ENCODE results near the gene SHROOM3. TPM values are rescaled to one million over a fixed set of nuclear protein-coding genes. Genes with fewer than 3 reads are reported as not detected.

The SHROOM3 gene
- total and polyA plus RNA-seq, 2 of the 13 experiments (the other 11 are each of a cell fraction or from before 2014, with no cell fraction given): 0.01 TPM; not detected in 1

DNA sequence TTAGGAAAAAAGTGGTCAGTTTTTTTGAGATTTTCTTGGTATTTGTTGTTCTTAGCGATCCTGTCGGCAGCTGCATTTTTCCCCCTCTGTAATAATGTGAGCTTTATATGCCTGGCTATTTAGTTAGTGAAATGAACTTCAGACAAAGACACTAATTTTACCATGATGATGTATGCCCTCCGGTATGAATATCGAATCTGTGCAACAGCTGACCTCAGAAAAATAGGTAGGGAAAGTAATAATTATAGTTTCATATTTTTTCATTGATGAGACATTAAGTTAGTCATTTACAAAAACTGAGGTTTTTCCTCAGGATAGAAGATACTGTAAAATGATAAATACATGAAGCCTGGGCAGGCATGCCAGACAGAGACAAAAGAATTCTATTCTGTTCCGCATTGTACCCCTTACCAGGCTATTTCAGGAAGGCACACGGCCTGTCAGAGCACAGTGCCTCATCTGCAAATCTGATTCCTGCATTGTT lies 155.8 kb downstream of the SHROOM3 start (continued):
- TF ChIP-seq, protein P1, sequence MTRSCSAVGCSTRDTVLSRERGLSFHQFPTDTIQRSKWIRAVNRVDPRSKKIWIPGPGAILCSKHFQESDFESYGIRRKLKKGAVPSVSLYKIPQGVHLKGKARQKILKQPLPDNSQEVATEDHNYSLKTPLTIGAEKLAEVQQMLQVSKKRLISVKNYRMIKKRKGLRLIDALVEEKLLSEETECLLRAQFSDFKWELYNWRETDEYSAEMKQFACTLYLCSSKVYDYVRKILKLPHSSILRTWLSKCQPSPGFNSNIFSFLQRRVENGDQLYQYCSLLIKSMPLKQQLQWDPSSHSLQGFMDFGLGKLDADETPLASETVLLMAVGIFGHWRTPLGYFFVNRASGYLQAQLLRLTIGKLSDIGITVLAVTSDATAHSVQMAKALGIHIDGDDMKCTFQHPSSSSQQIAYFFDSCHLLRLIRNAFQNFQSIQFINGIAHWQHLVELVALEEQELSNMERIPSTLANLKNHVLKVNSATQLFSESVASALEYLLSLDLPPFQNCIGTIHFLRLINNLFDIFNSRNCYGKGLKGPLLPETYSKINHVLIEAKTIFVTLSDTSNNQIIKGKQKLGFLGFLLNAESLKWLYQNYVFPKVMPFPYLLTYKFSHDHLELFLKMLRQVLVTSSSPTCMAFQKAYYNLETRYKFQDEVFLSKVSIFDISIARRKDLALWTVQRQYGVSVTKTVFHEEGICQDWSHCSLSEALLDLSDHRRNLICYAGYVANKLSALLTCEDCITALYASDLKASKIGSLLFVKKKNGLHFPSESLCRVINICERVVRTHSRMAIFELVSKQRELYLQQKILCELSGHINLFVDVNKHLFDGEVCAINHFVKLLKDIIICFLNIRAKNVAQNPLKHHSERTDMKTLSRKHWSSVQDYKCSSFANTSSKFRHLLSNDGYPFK (CRISPR knock-in tag; IDR thresholded peaks at IDR 0.05; ENCODE audit: borderline replicate concordance): no peak
- no peak for TF ChIP-seq NFE2L1 (CRISPR knock-in tag; IDR thresholded peaks at IDR 0.05; ENCODE audit: borderline replicate concordance)
- no peak for TF ChIP-seq PAX8 (CRISPR knock-in tag; IDR thresholded peaks at IDR 0.05; ENCODE audit: borderline replicate concordance)
- TF ChIP-seq CCDC6 (CRISPR knock-in tag; IDR thresholded peaks at IDR 0.05): no peak
- TF ChIP-seq RFXAP (CRISPR knock-in tag; IDR thresholded peaks at IDR 0.05; ENCODE audit: borderline replicate concordance): no peak
- TF ChIP-seq ZNF33A (CRISPR knock-in tag; IDR thresholded peaks at IDR 0.05; ENCODE audit: borderline replicate concordance): no peak

DNA sequence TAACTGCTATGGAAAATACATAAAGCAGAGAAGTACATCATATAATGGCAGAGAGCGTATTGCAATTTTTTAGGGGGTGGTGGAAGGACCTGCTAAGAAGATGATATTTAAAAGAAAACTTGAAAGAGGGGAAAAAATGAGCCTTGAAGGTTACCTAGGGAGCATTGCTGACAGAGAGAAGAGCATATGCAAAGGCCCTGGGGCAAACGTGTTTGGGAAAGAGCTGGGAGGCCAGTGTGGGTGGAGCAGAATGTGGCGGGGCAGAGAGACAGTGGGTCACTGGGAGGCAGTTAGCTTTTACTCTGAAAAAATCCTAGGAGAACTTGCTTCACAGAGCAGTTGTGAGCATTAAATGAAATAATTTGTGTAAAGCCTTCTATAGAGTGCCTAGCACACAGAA lies 157.0 kb downstream of the SHROOM3 start:
- Histone ChIP-seq H3K4me2 (ENCODE audit: low read depth, low read length) (no peak overlapping the region), H3K9me3 (ENCODE audit: low read length) (no peaks in the 10 kb centered on the region), H3K4me3 (replicated peaks in 1 of 3; ENCODE audit: insufficient read depth in 1 of 3, low read depth in 2 of 3, low read length in 3 of 3) (no peak overlapping the region), H3K27me3 (ENCODE audit: control insufficient read depth in 1 of 2, insufficient read depth in 2 of 2, low read length in 2 of 2) (peaks cover 0 to 17% of the 10 kb centered on the region in 2 experiments; a peak in 3 of 5 replicates), H3K27ac (ENCODE audit: extremely low read length, insufficient read depth, low read length) (no peak overlapping the region), H2AFZ (ENCODE audit: low read length) (no peak overlapping the region), H4K20me1 (ENCODE audit: insufficient read depth, low read length) (no peaks in the 10 kb centered on the region), H3K79me2 (ENCODE audit: insufficient read depth, low read length) (no peaks in the 10 kb centered on the region), H3K9ac (ENCODE audit: insufficient read depth, low read depth, low read length) (no peak overlapping the region), H3K36me3 (replicated peaks in 1 of 2; ENCODE audit: control insufficient read depth in 1 of 2, insufficient read depth in 2 of 2, low read length in 2 of 2) (no peaks in the 10 kb centered on the region), H3K4me1 (ENCODE audit: insufficient read depth, low read length) (peaks cover 6% of the 10 kb centered on the region)
- 25% methylated on average over 2 of the region's 3 CpGs for WGBS (ENCODE audit: low lambda C conversion rate)
- POLR2A ChIA-PET: no interaction called here
- DNase-seq (ENCODE audit: low spot score) (no peak), ATAC-seq (no peak), FAIRE-seq (no peak)
- BruUV-seq (replicated peaks): no TSS peak
- TF ChIP-seq ZNF841 (CRISPR knock-in tag; IDR thresholded peaks at IDR 0.05; ENCODE audit: borderline replicate concordance) (no peak), ZNF230 (CRISPR knock-in tag; IDR thresholded peaks at IDR 0.05) (no peak), ZNF446 (CRISPR knock-in tag; IDR thresholded peaks at IDR 0.05) (no peak), MAFG (CRISPR knock-in tag; IDR thresholded peaks at IDR 0.05) (no peak)
- intact Hi-C loops (cut with micrococcal nuclease; ENCODE audit: unreplicated experiment): loop anchor here (2.0 kb wide), 1 partner anchor 21 kb away; no protein-coding TSS in a partner anchor
- in situ Hi-C loops (cut with HindIII; ENCODE audit: extremely low pct_ligation_motif_present, low pct_unique_long_range_greater_than_20kb): no loop called here
- CTCF ChIA-PET (ENCODE audit: low intra/inter-chr PET ratio, low total read pairs): no interaction called here

Measured in HepG2 (cell line).